Neural progenitor cell (in vitro differentiated cells): Measurements from ENCODE around the gene TWF2. TPM values are rescaled to one million over a fixed set of nuclear protein-coding genes. Genes with fewer than 3 reads are reported as not detected.
"Not testable (repeated sequence)": the region's sequence is repeated elsewhere in the genome, so short reads cannot be mapped to it uniquely, and the experiment has no call there.

ENCODE experiments used
- DNase-seq: peaks from one replicate; pipeline ENCODE4 v3.0.0-alpha.2; 2016; ENCODE audit warnings: low spot score
- H2AFZ ChIP-seq: fragments of 200-600 bp; sonication (generic); replicated peaks from 2 replicates; pipeline ENCODE4 v1.6.1; 2016; ENCODE audit warnings: antibody characterized with exemption
- H3F3A ChIP-seq: fragments of 200-600 bp; sonication (generic); 2 replicates; pipeline ENCODE4 v1.6.1; 2016; ENCODE audit warnings: antibody characterized with exemption, low read depth
- H3K27ac ChIP-seq: fragments of 200-600 bp; sonication (generic); 2 replicates; pipeline ENCODE4 v1.5.1; 2016; ENCODE audit warnings: mild to moderate bottlenecking
- H3K27me3 ChIP-seq: fragments of 200-600 bp; sonication (generic); 2 replicates; pipeline ENCODE4 v1.6.1; 2016; ENCODE audit warnings: mild to moderate bottlenecking, moderate library complexity
- H3K36me3 ChIP-seq: fragments of 200-600 bp; sonication (generic); 2 replicates; pipeline ENCODE4 v1.5.1; 2016
- H3K4me1 ChIP-seq: fragments of 200-600 bp; sonication (generic); 2 replicates; pipeline ENCODE4 v1.6.1; 2016; ENCODE audit warnings: mixed run types
- H3K4me2 ChIP-seq: fragments of 200-600 bp; sonication (generic); 2 replicates; pipeline ENCODE4 v1.6.1; 2016
- H3K4me3 ChIP-seq: fragments of 200-600 bp; sonication (generic); 2 replicates; pipeline ENCODE4 v1.5.1; 2016
- H3K79me2 ChIP-seq: fragments of 200-600 bp; sonication (generic); 2 replicates; pipeline ENCODE4 v1.6.1; 2016; ENCODE audit warnings: low read depth
- H3K9ac ChIP-seq: fragments of 200-600 bp; sonication (generic); 2 replicates; pipeline ENCODE4 v1.6.1; 2016
- H3K9me3 ChIP-seq: fragments of 200-600 bp; sonication (generic); 2 replicates; pipeline ENCODE4 v1.5.1; 2016; ENCODE audit warnings: low read depth
- H4K20me1 ChIP-seq: fragments of 200-600 bp; sonication (generic); 2 replicates; pipeline ENCODE4 v1.6.1; 2016; ENCODE audit warnings: low read depth
- H3K27ac Mint-ChIP-seq: 3 replicates; pipeline ENCODE4 v1.8.0; 2021; ENCODE audit warnings: mixed read lengths
- H3K27me3 Mint-ChIP-seq: 2 replicates; pipeline ENCODE4 v1.8.0; 2022; ENCODE audit warnings: low read depth, mild to moderate bottlenecking, inconsistent platforms, moderate library complexity, mixed read lengths; ENCODE audit not compliant: insufficient read depth
- H3K36me3 Mint-ChIP-seq: 3 replicates; pipeline ENCODE4 v1.8.0; 2021; ENCODE audit warnings: mixed read lengths
- H3K4me1 Mint-ChIP-seq: 3 replicates; pipeline ENCODE4 v1.8.0; 2021; ENCODE audit warnings: mixed read lengths
- H3K4me3 Mint-ChIP-seq: 3 replicates; pipeline ENCODE4 v1.8.0; 2021; ENCODE audit warnings: mild to moderate bottlenecking, moderate library complexity, mixed read lengths
- H3K9me3 Mint-ChIP-seq: 3 replicates; pipeline ENCODE4 v1.8.0; 2020; ENCODE audit warnings: mixed read lengths
- EZH2 ChIP-seq: fragments of 200-600 bp; sonication (generic); IDR thresholded peaks from 2 replicates; pipeline ENCODE4 v1.6.1; 2017; ENCODE audit warnings: antibody characterized with exemption, mild to moderate bottlenecking, moderate library complexity
- EZH2phosphoT487 ChIP-seq: fragments of 200-600 bp; sonication (generic); IDR thresholded peaks from 2 replicates; pipeline ENCODE4 v1.6.1; 2017; ENCODE audit warnings: antibody characterized with exemption
- total RNA-seq: library from RNA; depleted of rRNA; stranded (reverse); fragments of >200 nt; gene quantifications from 2 replicates; pipeline ENCODE4 v1.2.3, GENCODE V29; 2015; ENCODE audit warnings: low replicate concordance
- TF ChIP-seq, protein P1 (sequence below): fragments of 200-600 bp; sonication (generic); IDR thresholded peaks from 2 replicates; pipeline ENCODE4 v1.5.1; 2017; ENCODE audit warnings: antibody characterized with exemption, mild to moderate bottlenecking

Gene TWF2
- total RNA-seq, 1 donor from 2014 or later = 21.9 TPM

DNA sequence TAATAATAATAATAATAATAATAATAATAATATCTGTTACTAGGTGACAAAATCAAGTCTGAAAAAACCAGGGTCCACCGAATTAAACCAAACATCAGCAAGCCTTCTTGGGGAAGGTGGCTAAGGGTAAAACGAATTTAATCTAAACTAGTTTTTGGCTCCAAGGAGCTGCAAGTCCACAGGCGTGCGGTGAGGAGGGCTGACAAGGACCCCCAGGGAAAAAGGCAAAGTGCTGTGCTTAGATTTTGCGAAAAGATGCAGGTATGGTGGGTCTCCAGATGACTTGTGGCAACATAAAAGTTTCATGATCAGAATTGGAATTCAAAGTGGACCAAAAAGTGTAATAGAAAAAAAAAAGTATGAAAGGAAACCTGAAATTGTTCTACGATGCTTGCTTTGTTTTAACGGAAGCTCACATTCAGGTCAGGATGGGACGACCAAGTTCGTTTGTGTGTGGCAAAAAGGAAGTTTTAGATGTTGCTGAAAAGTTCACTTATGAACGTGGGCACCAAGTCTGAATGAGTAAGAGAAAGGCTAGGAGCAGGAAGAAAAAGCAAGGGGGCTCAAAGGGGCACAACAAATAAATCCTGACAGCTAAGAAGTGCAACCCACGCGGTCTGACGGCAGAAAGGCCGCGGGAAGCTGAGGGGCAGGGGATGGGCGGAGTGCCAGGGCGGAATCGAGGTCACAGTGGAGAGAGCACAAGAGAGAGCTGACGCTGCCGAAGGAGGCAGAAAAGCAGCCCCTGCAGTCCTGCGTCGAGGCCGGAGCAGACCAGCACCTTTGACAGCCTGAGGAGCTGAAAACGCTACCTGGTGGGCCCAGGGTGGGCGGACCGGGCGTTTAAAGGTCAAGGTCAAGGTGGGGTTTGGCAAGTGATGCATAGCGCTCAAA lies 38.4 kb upstream of the TWF2 start:
- Mint-ChIP-seq H3K36me3 (peaks cover 13% of the 10 kb centered on the region), H3K9me3 (no peaks in the 10 kb centered on the region), H3K27ac (peak overlapping the region; percentile 87), H3K4me3 (peak overlapping the region; percentile 96), H3K27me3 (peaks cover 10% of the 10 kb centered on the region), H3K4me1 (peaks cover 38% of the 10 kb centered on the region)
- TF ChIP-seq, protein P1, sequence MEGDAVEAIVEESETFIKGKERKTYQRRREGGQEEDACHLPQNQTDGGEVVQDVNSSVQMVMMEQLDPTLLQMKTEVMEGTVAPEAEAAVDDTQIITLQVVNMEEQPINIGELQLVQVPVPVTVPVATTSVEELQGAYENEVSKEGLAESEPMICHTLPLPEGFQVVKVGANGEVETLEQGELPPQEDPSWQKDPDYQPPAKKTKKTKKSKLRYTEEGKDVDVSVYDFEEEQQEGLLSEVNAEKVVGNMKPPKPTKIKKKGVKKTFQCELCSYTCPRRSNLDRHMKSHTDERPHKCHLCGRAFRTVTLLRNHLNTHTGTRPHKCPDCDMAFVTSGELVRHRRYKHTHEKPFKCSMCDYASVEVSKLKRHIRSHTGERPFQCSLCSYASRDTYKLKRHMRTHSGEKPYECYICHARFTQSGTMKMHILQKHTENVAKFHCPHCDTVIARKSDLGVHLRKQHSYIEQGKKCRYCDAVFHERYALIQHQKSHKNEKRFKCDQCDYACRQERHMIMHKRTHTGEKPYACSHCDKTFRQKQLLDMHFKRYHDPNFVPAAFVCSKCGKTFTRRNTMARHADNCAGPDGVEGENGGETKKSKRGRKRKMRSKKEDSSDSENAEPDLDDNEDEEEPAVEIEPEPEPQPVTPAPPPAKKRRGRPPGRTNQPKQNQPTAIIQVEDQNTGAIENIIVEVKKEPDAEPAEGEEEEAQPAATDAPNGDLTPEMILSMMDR = no peak
- no peak for TF ChIP-seq EZH2phosphoT487
- no peak for TF ChIP-seq EZH2
- no peaks in the 10 kb centered on the region for H3K27me3 ChIP-seq
- H4K20me1 ChIP-seq = peaks cover 55% of the 10 kb centered on the region
- peaks cover 58% of the 10 kb centered on the region for H3K79me2 ChIP-seq
- H3K4me1 ChIP-seq = peaks cover 32% of the 10 kb centered on the region
- H3K4me2 ChIP-seq = peak overlapping the region; percentile 99
- peaks cover 22% of the 10 kb centered on the region for H3F3A ChIP-seq
- peak; percentile 58 for DNase-seq
- H2AFZ ChIP-seq = no peak overlapping the region
- H3K36me3 ChIP-seq = no peaks in the 10 kb centered on the region
- H3K9me3 ChIP-seq = no peaks in the 10 kb centered on the region
- H3K4me3 ChIP-seq = peak overlapping the region; percentile 89
- peak overlapping the region; percentile 93 for H3K9ac ChIP-seq
- H3K27ac ChIP-seq = peak overlapping the region; percentile 91

GRCh38 chr3:52274781-52275180 lies 35.8 kb upstream of the TWF2 start:
- peaks cover 84% of the 10 kb centered on the region for H3K79me2 ChIP-seq

GRCh38 chr3:52272831-52273230 lies 33.9 kb upstream of the TWF2 start:
- H3K27me3 ChIP-seq = no peaks in the 10 kb centered on the region
- H3K79me2 ChIP-seq = peaks cover 99% of the 10 kb centered on the region
- no peak overlapping the region for H3K27ac Mint-ChIP-seq
- H3K4me3 ChIP-seq = no peak overlapping the region
- peaks cover 23% of the 10 kb centered on the region for H3K4me1 Mint-ChIP-seq
- H3K9me3 Mint-ChIP-seq = no peaks in the 10 kb centered on the region
- H2AFZ ChIP-seq = no peak overlapping the region
- H3K4me3 Mint-ChIP-seq = no peak overlapping the region
- no peak for DNase-seq
- peaks cover 25% of the 10 kb centered on the region for H3K36me3 Mint-ChIP-seq
- no peak overlapping the region for H3K4me2 ChIP-seq
- H4K20me1 ChIP-seq = peaks cover 96% of the 10 kb centered on the region
- no peak overlapping the region for H3K9ac ChIP-seq
- H3K27me3 Mint-ChIP-seq = peaks cover 10% of the 10 kb centered on the region
- H3F3A ChIP-seq = peaks cover 8% of the 10 kb centered on the region
- TF ChIP-seq, protein P1 = no peak
- TF ChIP-seq EZH2phosphoT487 = no peak
- no peak for TF ChIP-seq EZH2
- peaks cover 16% of the 10 kb centered on the region for H3K4me1 ChIP-seq
- no peaks in the 10 kb centered on the region for H3K9me3 ChIP-seq
- no peak overlapping the region for H3K27ac ChIP-seq
- H3K36me3 ChIP-seq = peaks cover under 1% of the 10 kb centered on the region

More at GRCh38 chr3:52274781-52275180, 35.8 kb upstream of the TWF2 start:
- not testable (repeated sequence) for H3K9ac ChIP-seq, H3K27ac ChIP-seq, H3K4me2 ChIP-seq, H3K27me3 ChIP-seq, H3K9me3 ChIP-seq, H3K4me3 Mint-ChIP-seq, H2AFZ ChIP-seq, H3K27ac Mint-ChIP-seq, H3K36me3 ChIP-seq, DNase-seq, H3K4me3 ChIP-seq, H3K9me3 Mint-ChIP-seq
- peaks cover 30% of the 10 kb centered on the region for H3K4me1 Mint-ChIP-seq
- peaks cover 10% of the 10 kb centered on the region for H3K27me3 Mint-ChIP-seq
- peaks cover 80% of the 10 kb centered on the region for H4K20me1 ChIP-seq
- H3F3A ChIP-seq = peaks cover 20% of the 10 kb centered on the region
- H3K4me1 ChIP-seq = peaks cover 24% of the 10 kb centered on the region
- H3K36me3 Mint-ChIP-seq = peaks cover 20% of the 10 kb centered on the region

- not testable (repeated sequence) for H3K27me3 ChIP-seq, H3K36me3 ChIP-seq, H3K9me3 Mint-ChIP-seq, H3K27ac Mint-ChIP-seq, H3K9me3 ChIP-seq, H3K27ac ChIP-seq, H3K9ac ChIP-seq, H3F3A ChIP-seq, H3K27me3 Mint-ChIP-seq, H3K4me2 ChIP-seq, H2AFZ ChIP-seq, H3K4me3 Mint-ChIP-seq, DNase-seq, H3K4me3 ChIP-seq
- Histone ChIP-seq H4K20me1 (peaks cover 94% of the 10 kb centered on the region), H3K79me2 (peaks cover 99% of the 10 kb centered on the region), H3K4me1 (peaks cover 15% of the 10 kb centered on the region)
- H3K36me3 Mint-ChIP-seq = peaks cover 31% of the 10 kb centered on the region
- peaks cover 21% of the 10 kb centered on the region for H3K4me1 Mint-ChIP-seq
Measured at GRCh38 chr3:52272172-52272571, 33.2 kb upstream of the TWF2 start.
